ENCODE measurements around the gene COA1. TPM values are rescaled to one million over a fixed set of nuclear protein-coding genes. Genes with fewer than 3 reads are reported as not detected.

COA1 gene
- total RNA-seq, 1 experiment from 2014 or later = 65.5 TPM

DNA sequence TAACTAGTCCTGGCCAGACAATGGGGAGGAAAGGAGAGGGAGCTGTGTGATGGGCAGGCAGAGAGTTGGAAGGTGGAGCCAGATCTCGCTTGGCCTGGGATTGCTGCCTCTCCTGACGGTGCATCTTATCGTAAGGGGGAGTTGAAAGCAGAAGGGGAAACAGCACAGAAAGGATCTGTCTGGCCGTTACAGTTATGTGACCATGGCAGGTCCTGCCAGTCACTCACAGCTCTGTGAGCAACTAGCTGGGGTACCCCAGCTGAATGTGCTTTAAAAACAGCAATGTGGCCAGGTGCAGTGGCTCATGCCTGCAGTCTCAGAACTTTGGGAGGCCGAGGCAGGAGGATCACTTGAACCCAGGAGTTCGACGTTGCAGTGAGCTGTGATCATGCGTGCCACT lies 37.2 kb upstream of the COA1 start:
- POLR2A ChIA-PET = no interaction called here
- DNase-seq (ENCODE audit: low read depth, low spot score) (no peak), ATAC-seq (no peak)
- H3K27ac ChIP-seq (ENCODE audit: low read length) = no peak overlapping the region
- H3K9me3 ChIP-seq (ENCODE audit: control insufficient read depth, insufficient read depth, low read depth, low read length) = no peaks in the 10 kb centered on the region
- CTCF ChIA-PET = no interaction called here
- H3K4me3 ChIP-seq (ENCODE audit: low read depth in 2 of 2, low read length in 2 of 2) = no peak overlapping the region
- in situ Hi-C loops (cut with HindIII; ENCODE audit: low pct_unique_long_range_greater_than_20kb, low sequenced_read_pairs) = no loop called here
- TF ChIP-seq POLR2AphosphoS5 (IDR thresholded peaks at IDR 0.05; ENCODE audit: low read depth, low read length) = no peak
- TF ChIP-seq, protein P1, sequence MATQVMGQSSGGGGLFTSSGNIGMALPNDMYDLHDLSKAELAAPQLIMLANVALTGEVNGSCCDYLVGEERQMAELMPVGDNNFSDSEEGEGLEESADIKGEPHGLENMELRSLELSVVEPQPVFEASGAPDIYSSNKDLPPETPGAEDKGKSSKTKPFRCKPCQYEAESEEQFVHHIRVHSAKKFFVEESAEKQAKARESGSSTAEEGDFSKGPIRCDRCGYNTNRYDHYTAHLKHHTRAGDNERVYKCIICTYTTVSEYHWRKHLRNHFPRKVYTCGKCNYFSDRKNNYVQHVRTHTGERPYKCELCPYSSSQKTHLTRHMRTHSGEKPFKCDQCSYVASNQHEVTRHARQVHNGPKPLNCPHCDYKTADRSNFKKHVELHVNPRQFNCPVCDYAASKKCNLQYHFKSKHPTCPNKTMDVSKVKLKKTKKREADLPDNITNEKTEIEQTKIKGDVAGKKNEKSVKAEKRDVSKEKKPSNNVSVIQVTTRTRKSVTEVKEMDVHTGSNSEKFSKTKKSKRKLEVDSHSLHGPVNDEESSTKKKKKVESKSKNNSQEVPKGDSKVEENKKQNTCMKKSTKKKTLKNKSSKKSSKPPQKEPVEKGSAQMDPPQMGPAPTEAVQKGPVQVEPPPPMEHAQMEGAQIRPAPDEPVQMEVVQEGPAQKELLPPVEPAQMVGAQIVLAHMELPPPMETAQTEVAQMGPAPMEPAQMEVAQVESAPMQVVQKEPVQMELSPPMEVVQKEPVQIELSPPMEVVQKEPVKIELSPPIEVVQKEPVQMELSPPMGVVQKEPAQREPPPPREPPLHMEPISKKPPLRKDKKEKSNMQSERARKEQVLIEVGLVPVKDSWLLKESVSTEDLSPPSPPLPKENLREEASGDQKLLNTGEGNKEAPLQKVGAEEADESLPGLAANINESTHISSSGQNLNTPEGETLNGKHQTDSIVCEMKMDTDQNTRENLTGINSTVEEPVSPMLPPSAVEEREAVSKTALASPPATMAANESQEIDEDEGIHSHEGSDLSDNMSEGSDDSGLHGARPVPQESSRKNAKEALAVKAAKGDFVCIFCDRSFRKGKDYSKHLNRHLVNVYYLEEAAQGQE (IDR thresholded peaks at IDR 0.05; ENCODE audit: insufficient read depth in 1 of 2, low read depth in 2 of 2, low read length in 1 of 2) = no peak
- TF ChIP-seq, protein P2, sequence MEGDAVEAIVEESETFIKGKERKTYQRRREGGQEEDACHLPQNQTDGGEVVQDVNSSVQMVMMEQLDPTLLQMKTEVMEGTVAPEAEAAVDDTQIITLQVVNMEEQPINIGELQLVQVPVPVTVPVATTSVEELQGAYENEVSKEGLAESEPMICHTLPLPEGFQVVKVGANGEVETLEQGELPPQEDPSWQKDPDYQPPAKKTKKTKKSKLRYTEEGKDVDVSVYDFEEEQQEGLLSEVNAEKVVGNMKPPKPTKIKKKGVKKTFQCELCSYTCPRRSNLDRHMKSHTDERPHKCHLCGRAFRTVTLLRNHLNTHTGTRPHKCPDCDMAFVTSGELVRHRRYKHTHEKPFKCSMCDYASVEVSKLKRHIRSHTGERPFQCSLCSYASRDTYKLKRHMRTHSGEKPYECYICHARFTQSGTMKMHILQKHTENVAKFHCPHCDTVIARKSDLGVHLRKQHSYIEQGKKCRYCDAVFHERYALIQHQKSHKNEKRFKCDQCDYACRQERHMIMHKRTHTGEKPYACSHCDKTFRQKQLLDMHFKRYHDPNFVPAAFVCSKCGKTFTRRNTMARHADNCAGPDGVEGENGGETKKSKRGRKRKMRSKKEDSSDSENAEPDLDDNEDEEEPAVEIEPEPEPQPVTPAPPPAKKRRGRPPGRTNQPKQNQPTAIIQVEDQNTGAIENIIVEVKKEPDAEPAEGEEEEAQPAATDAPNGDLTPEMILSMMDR (IDR thresholded peaks at IDR 0.05) = no peak
- no peak for TF ChIP-seq SIN3A (IDR thresholded peaks at IDR 0.05; ENCODE audit: borderline replicate concordance, insufficient read depth, low read depth, low read length)
- no peak for TF ChIP-seq TCF7L2 (IDR thresholded peaks at IDR 0.05; ENCODE audit: low read depth, low read length)
- no peaks in the 10 kb centered on the region for H3K36me3 ChIP-seq (ENCODE audit: control insufficient read depth, insufficient read depth, low read length)
- no peaks in the 10 kb centered on the region for H3K27me3 ChIP-seq (ENCODE audit: control insufficient read depth, insufficient read depth, low read length)
- H3K4me1 ChIP-seq (ENCODE audit: control insufficient read depth, insufficient read depth, low read length) = peaks cover 44% of the 10 kb centered on the region
- BruUV-seq (replicated peaks) = no TSS peak
- intact Hi-C loops (cut with micrococcal nuclease; ENCODE audit: unreplicated experiment) = no loop called here

GRCh38 chr7:43764807-43765491 lies 35.6 kb upstream of the COA1 start:
- no peaks in the 10 kb centered on the region for H3K9me3 ChIP-seq (ENCODE audit: control insufficient read depth, insufficient read depth, low read depth, low read length)
- no TSS peak for BruUV-seq (replicated peaks)
- intact Hi-C loops (cut with micrococcal nuclease; ENCODE audit: unreplicated experiment) (no loop called here), in situ Hi-C loops (cut with HindIII; ENCODE audit: low pct_unique_long_range_greater_than_20kb, low sequenced_read_pairs) (no loop called here)
- TF ChIP-seq TCF7L2 (IDR thresholded peaks at IDR 0.05; ENCODE audit: low read depth, low read length) = no peak
- TF ChIP-seq POLR2AphosphoS5 (IDR thresholded peaks at IDR 0.05; ENCODE audit: low read depth, low read length) = no peak
- TF ChIP-seq, protein P1 (IDR thresholded peaks at IDR 0.05; ENCODE audit: insufficient read depth in 1 of 2, low read depth in 2 of 2, low read length in 1 of 2) = no peak
- TF ChIP-seq, protein P2 (IDR thresholded peaks at IDR 0.05) = no peak
- no peak for TF ChIP-seq SIN3A (IDR thresholded peaks at IDR 0.05; ENCODE audit: borderline replicate concordance, insufficient read depth, low read depth, low read length)
- DNase-seq (ENCODE audit: low read depth, low spot score) (peak; percentile 63), ATAC-seq (peak; percentile 61)
- no peaks in the 10 kb centered on the region for H3K27me3 ChIP-seq (ENCODE audit: control insufficient read depth, insufficient read depth, low read length)
- no peaks in the 10 kb centered on the region for H3K36me3 ChIP-seq (ENCODE audit: control insufficient read depth, insufficient read depth, low read length)
- H3K4me1 ChIP-seq (ENCODE audit: control insufficient read depth, insufficient read depth, low read length) = peaks cover 48% of the 10 kb centered on the region
- H3K4me3 ChIP-seq (ENCODE audit: low read depth in 2 of 2, low read length in 2 of 2) = peak overlapping the region in 1 of 2 experiments; percentile 49; a peak in 2 of 4 replicates
- ChIA-PET CTCF (no interaction called here), POLR2A (interaction anchor here (0.6 to 0.8 kb wide), 3 partner anchors 50 to 1547 kb away, joined by 3 to 14 read pairs (median 6); no protein-coding TSS in a partner anchor)
- H3K27ac ChIP-seq (ENCODE audit: low read length) = peak overlapping the region; percentile 60
